Measurements from ENCODE around the gene RAP1B. TPM values are rescaled to one million over a fixed set of nuclear protein-coding genes. Genes with fewer than 3 reads are reported as not detected.

The RAP1B gene
- polyA plus RNA-seq, 1 donor (not counting 4 experiments of a cell fraction or from before 2014, with no cell fraction given), result 274 TPM

DNA sequence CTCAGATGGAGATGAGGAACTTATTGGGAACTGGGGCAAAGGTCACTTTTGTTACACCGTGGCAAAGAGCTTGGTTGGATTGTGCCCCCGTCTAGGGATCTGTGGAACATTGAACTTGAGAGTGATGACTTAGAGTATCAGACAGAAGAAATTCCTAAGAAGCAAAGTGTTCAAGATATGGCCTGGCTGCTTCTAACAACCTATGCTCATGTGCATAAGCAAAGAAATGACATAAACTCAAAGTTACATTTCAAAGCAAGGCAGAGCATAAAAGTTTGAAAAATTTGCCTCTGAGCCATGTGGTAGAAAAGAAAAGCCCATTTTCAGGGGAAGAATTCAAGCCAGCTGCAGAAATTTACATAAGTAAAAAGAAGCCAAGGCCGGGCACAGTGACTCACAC, 21.5 kb upstream of the RAP1B start:
- no peak for FAIRE-seq
- no peak overlapping the region for H3K27ac ChIP-seq (ENCODE audit: control insufficient read depth, insufficient read depth, low read length)
- no peak overlapping the region for H3K4me3 ChIP-seq (ENCODE audit: control insufficient read depth in 2 of 3, extremely low read depth in 1 of 3, insufficient read depth in 2 of 3, low read depth in 1 of 3, low read length in 3 of 3)
- no peak for TF ChIP-seq EZH2 (IDR thresholded peaks at IDR 0.05; ENCODE audit: low read length)
- TF ChIP-seq, protein P1, sequence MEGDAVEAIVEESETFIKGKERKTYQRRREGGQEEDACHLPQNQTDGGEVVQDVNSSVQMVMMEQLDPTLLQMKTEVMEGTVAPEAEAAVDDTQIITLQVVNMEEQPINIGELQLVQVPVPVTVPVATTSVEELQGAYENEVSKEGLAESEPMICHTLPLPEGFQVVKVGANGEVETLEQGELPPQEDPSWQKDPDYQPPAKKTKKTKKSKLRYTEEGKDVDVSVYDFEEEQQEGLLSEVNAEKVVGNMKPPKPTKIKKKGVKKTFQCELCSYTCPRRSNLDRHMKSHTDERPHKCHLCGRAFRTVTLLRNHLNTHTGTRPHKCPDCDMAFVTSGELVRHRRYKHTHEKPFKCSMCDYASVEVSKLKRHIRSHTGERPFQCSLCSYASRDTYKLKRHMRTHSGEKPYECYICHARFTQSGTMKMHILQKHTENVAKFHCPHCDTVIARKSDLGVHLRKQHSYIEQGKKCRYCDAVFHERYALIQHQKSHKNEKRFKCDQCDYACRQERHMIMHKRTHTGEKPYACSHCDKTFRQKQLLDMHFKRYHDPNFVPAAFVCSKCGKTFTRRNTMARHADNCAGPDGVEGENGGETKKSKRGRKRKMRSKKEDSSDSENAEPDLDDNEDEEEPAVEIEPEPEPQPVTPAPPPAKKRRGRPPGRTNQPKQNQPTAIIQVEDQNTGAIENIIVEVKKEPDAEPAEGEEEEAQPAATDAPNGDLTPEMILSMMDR (optimal IDR thresholded peaks at IDR 0.05 in 1 of 3, IDR thresholded peaks at IDR 0.05 in 1 of 3, conservative IDR thresholded peaks at IDR 0.05 in 1 of 3; ENCODE audit: extremely low read depth in 1 of 3, insufficient read depth in 2 of 3, low read length in 3 of 3), result no peak
- H3K27me3 ChIP-seq (ENCODE audit: control insufficient read depth, extremely low read depth, insufficient read depth, low read length), result no peaks in the 10 kb centered on the region
- no peak for DNase-seq (ENCODE audit: low read depth, low spot score)
- no peak overlapping the region for H3K4me2 ChIP-seq (ENCODE audit: control insufficient read depth, extremely low read depth, insufficient read depth, low read depth, low read length)
- no peak overlapping the region for H2AFZ ChIP-seq (ENCODE audit: control insufficient read depth, low read length)
- H3K4me1 ChIP-seq (ENCODE audit: control insufficient read depth, extremely low read depth, insufficient read depth, low read length), result peaks cover 11% of the 10 kb centered on the region
- no peaks in the 10 kb centered on the region for H3K9me1 ChIP-seq (ENCODE audit: control insufficient read depth, extremely low read depth, insufficient read depth, low read length)
- H3K9ac ChIP-seq (ENCODE audit: control insufficient read depth, extremely low read depth, insufficient read depth, low read length), result no peak overlapping the region
- dilution Hi-C loops (cut with MboI; ENCODE audit: extremely low pct_ligation_motif_present, low sequenced_read_pairs), result no loop called here
- no peaks in the 10 kb centered on the region for H4K20me1 ChIP-seq (ENCODE audit: control insufficient read depth, extremely low read depth, insufficient read depth, low read length)
- H3K79me2 ChIP-seq (ENCODE audit: control insufficient read depth, insufficient read depth, low read length), result no peaks in the 10 kb centered on the region
- no peaks in the 10 kb centered on the region for H3K36me3 ChIP-seq (ENCODE audit: control insufficient read depth in 2 of 2, extremely low read depth in 1 of 2, insufficient read depth in 2 of 2, low read length in 2 of 2)
- peaks cover 4% of the 10 kb centered on the region for H3K9me3 ChIP-seq (ENCODE audit: control insufficient read depth, low read depth, low read length)

DNA sequence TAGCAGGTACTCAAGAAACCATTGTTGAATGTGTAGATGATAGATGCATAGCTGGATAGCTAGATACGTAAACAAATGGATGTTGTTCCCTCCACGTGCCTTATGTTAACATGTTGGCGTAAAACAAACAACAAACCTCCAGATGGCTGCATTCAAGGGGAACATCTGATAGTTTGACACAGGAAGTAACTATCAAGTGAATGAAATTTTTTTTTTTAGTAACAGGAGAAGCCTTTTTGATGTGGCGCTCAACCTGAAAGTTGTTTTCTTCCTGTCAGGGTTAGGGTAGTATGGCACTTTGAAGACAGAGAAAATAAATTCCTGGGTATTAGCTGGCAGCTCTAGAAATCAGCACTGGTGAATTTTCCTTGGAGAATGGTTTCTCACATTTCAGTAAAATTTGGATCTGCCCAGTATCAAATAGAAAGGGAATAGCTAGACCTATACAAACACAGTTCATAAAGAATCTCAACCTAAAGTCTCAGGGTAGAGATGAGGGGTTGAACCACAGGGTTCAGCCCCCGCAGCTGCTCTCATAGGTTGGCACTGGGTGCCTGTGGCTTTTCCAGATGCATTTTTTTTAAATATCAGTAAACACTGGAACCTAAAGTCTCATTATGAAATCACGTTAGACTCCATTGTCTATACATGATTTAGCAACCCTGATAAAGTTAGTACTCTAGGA, 18.8 kb upstream of the RAP1B start:
- no peaks in the 10 kb centered on the region for H4K20me1 ChIP-seq (ENCODE audit: control insufficient read depth, extremely low read depth, insufficient read depth, low read length)
- peaks cover 4% of the 10 kb centered on the region for H3K9me3 ChIP-seq (ENCODE audit: control insufficient read depth, low read depth, low read length)
- H3K27ac ChIP-seq (ENCODE audit: control insufficient read depth, insufficient read depth, low read length), result no peak overlapping the region
- no peaks in the 10 kb centered on the region for H3K4me1 ChIP-seq (ENCODE audit: control insufficient read depth, extremely low read depth, insufficient read depth, low read length)
- H3K4me3 ChIP-seq (ENCODE audit: control insufficient read depth in 2 of 3, extremely low read depth in 1 of 3, insufficient read depth in 2 of 3, low read depth in 1 of 3, low read length in 3 of 3), result no peak overlapping the region
- TF ChIP-seq, protein P1 (optimal IDR thresholded peaks at IDR 0.05 in 1 of 3, IDR thresholded peaks at IDR 0.05 in 1 of 3, conservative IDR thresholded peaks at IDR 0.05 in 1 of 3; ENCODE audit: extremely low read depth in 1 of 3, insufficient read depth in 2 of 3, low read length in 3 of 3), result no peak
- no peak for TF ChIP-seq EZH2 (IDR thresholded peaks at IDR 0.05; ENCODE audit: low read length)
- H3K4me2 ChIP-seq (ENCODE audit: control insufficient read depth, extremely low read depth, insufficient read depth, low read depth, low read length), result no peak overlapping the region
- no peak overlapping the region for H3K9ac ChIP-seq (ENCODE audit: control insufficient read depth, extremely low read depth, insufficient read depth, low read length)
- FAIRE-seq (no peak), DNase-seq (ENCODE audit: low read depth, low spot score) (no peak)
- no peaks in the 10 kb centered on the region for H3K9me1 ChIP-seq (ENCODE audit: control insufficient read depth, extremely low read depth, insufficient read depth, low read length)
- H2AFZ ChIP-seq (ENCODE audit: control insufficient read depth, low read length), result no peak overlapping the region
- H3K27me3 ChIP-seq (ENCODE audit: control insufficient read depth, extremely low read depth, insufficient read depth, low read length), result no peaks in the 10 kb centered on the region
- no peaks in the 10 kb centered on the region for H3K36me3 ChIP-seq (ENCODE audit: control insufficient read depth in 2 of 2, extremely low read depth in 1 of 2, insufficient read depth in 2 of 2, low read length in 2 of 2)
- dilution Hi-C loops (cut with MboI; ENCODE audit: extremely low pct_ligation_motif_present, low sequenced_read_pairs), result no loop called here
- H3K79me2 ChIP-seq (ENCODE audit: control insufficient read depth, insufficient read depth, low read length), result no peaks in the 10 kb centered on the region
